A549 treated with CpdA at 1 μM for 4 hours (cell line): ENCODE results near the gene ARHGEF33. TPM values are rescaled to one million over a fixed set of nuclear protein-coding genes. Genes with fewer than 3 reads are reported as not detected.

Experiments used
- total RNA-seq: library from RNA; stranded (reverse); fragments of 200-300 nt; extraction: Qiagen RNA extraction; gene quantifications from 5 replicates; pipeline ENCODE4 v1.2.3, GENCODE V29; 2022; ENCODE audit warnings: low read depth

ARHGEF33 gene
- 0.02 to 0.11 TPM (median 0.03 TPM) in 3 of 5 replicates, not detected in the others for total RNA-seq

DNA sequence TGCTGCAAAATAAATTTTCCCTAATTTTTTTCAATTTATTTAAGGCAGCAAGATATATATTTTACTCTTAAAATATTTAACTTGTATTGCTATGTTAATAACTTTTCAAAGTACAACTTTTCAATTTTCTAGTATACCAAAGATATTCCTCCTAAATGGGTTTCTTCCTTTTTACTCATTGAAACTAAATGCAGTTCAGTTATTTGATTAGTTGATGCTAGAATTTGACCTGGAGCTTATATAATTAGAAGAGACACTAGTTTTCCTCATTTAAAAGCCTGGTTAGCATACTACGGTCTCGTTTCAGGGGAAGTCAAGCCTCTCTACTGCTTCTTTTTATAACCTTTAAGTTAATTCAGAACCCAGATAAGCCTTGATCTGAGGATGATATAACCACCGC lies at the start of gene ARHGEF33:
Gene ARHGEF33 (plus strand): TSS at position 301 of the 400 bp plus-strand sequence. CDS start 29,573 bp downstream, outside the sequence.

DNA sequence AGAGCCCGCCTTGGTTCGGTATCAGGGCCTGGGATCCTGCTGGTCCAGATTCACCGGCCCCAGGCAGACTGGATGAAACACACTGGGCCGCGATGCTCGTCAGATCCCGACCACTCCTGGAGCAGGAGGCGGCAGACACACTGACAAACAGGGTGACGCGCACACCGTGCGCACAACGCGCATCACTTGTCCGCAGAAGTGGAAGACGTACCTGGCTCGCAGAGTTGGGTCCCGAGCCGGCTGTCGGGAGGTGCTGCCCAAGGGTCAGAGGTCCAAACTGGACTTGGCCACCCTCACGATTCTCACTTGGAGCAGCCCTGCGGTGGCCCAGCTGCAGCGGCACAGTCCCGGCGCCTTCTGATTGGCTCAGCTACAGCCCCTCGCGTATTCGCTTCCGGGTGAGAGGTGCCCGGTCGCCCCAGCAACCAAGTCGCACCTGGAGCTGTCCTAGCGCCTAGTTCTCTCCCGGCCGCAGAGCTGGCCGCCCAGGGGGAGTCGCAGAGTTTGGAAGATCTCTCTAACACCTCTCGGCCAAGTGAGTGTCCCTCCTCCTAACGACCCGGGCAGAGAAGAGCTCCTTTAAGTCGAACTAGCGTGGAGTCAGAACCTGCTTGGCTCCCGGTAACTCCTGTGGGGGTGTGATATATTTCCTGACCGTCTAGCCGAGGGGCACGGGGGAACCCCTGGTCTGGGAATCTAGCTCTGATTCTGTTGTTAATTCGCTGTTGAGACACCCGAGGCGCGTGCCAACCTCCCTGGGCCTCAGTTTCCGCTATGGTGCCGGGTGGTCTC lies 13.9 kb upstream of the ARHGEF33 start, which contains the start of the genes DHX57 and MORN2:
Gene DHX57 (minus strand): TSS at position 359 of the 792 bp plus-strand sequence. CDS start 7,529 bp downstream, outside the sequence.
Gene MORN2 (plus strand): TSS at position 401 of the 792 bp plus-strand sequence.

Other genes starting within 250 kb of the ARHGEF33 start
- 16.3 to 21.3 TPM (median 18.4 TPM) in 5 replicates for gene GALM, start 223.8 kb upstream of the ARHGEF33 start, total RNA-seq
- gene SRSF7, start 138.5 kb upstream of the ARHGEF33 start, total RNA-seq: 308 to 411 TPM (median 332 TPM) in 5 replicates
- gene GEMIN6, start 111.7 kb upstream of the ARHGEF33 start, total RNA-seq: 40.5 to 47.2 TPM (median 44.0 TPM) in 5 replicates
- 19.4 to 23.9 TPM (median 20.7 TPM) in 5 replicates for gene DHX57, start 13.9 kb upstream of the ARHGEF33 start, total RNA-seq
- 41.2 to 48.1 TPM (median 44.0 TPM) in 5 replicates for gene MORN2, start 13.9 kb upstream of the ARHGEF33 start, total RNA-seq
- gene SOS1, start 231.2 kb downstream of the ARHGEF33 start, total RNA-seq: 12.8 to 16.1 TPM (median 15.6 TPM) in 5 replicates